Measurements from ENCODE around the gene MMP10.

Gene MMP10

GRCh38 chr11:102771351-102771750 is 9.1 kb downstream of the MMP10 start:
- no peaks in the 10 kb centered on the region for H3K9me3 ChIP-seq (ENCODE audit: control insufficient read depth, insufficient read depth, low read length)
- H3K36me3 ChIP-seq (ENCODE audit: control insufficient read depth, low read length): no peaks in the 10 kb centered on the region
- no peaks in the 10 kb centered on the region for H3K4me1 ChIP-seq (ENCODE audit: control insufficient read depth, low read length)
- H3K79me2 ChIP-seq (ENCODE audit: control insufficient read depth, low read length): no peaks in the 10 kb centered on the region
- no peaks in the 10 kb centered on the region for H4K20me1 ChIP-seq (ENCODE audit: control insufficient read depth, insufficient read depth, low read depth, low read length)
- H3K4me2 ChIP-seq (ENCODE audit: low read length): no peak overlapping the region
- TF ChIP-seq EZH2phosphoT487 (IDR thresholded peaks at IDR 0.05; ENCODE audit: borderline replicate concordance, low read length) (no peak), CTCF (IDR thresholded peaks at IDR 0.05; ENCODE audit: low read depth, low read length, poor library complexity, severe bottlenecking) (no peak)
- H3K4me3 ChIP-seq (ENCODE audit: low read length): no peak overlapping the region
- no peaks in the 10 kb centered on the region for H3K9me2 ChIP-seq (replicated peaks; ENCODE audit: control insufficient read depth, low read length)
- H3K27me3 ChIP-seq (ENCODE audit: control insufficient read depth, low read length): no peaks in the 10 kb centered on the region
- no peak overlapping the region for H3K27ac ChIP-seq (ENCODE audit: low read depth, low read length)
- H3F3A ChIP-seq (ENCODE audit: control insufficient read depth, insufficient read depth): no peaks in the 10 kb centered on the region

GRCh38 chr11:102770191-102770590 is 10.2 kb downstream of the MMP10 start:
- H3K9me2 ChIP-seq (replicated peaks; ENCODE audit: control insufficient read depth, low read length): no peaks in the 10 kb centered on the region
- no peaks in the 10 kb centered on the region for H3K4me1 ChIP-seq (ENCODE audit: control insufficient read depth, low read length)
- H4K20me1 ChIP-seq (ENCODE audit: control insufficient read depth, insufficient read depth, low read depth, low read length): no peaks in the 10 kb centered on the region
- no peaks in the 10 kb centered on the region for H3F3A ChIP-seq (ENCODE audit: control insufficient read depth, insufficient read depth)
- no peaks in the 10 kb centered on the region for H3K36me3 ChIP-seq (ENCODE audit: control insufficient read depth, low read length)
- H3K27me3 ChIP-seq (ENCODE audit: control insufficient read depth, low read length): no peaks in the 10 kb centered on the region
- no peak overlapping the region for H3K4me2 ChIP-seq (ENCODE audit: low read length)
- H3K9me3 ChIP-seq (ENCODE audit: control insufficient read depth, insufficient read depth, low read length): no peaks in the 10 kb centered on the region
- TF ChIP-seq CTCF (IDR thresholded peaks at IDR 0.05; ENCODE audit: low read depth, low read length, poor library complexity, severe bottlenecking) (no peak), EZH2phosphoT487 (IDR thresholded peaks at IDR 0.05; ENCODE audit: borderline replicate concordance, low read length) (no peak)
- no peak overlapping the region for H3K27ac ChIP-seq (ENCODE audit: low read depth, low read length)
- no peak overlapping the region for H3K4me3 ChIP-seq (ENCODE audit: low read length)
- H3K79me2 ChIP-seq (ENCODE audit: control insufficient read depth, low read length): no peaks in the 10 kb centered on the region

- Histone ChIP-seq H3F3A (ENCODE audit: control insufficient read depth, insufficient read depth) (no peaks in the 10 kb centered on the region), H3K27ac (ENCODE audit: low read depth, low read length) (no peak overlapping the region), H3K4me3 (ENCODE audit: low read length) (no peak overlapping the region), H3K4me1 (ENCODE audit: control insufficient read depth, low read length) (no peaks in the 10 kb centered on the region), H3K79me2 (ENCODE audit: control insufficient read depth, low read length) (no peaks in the 10 kb centered on the region), H3K9me3 (ENCODE audit: control insufficient read depth, insufficient read depth, low read length) (no peaks in the 10 kb centered on the region), H3K9me2 (replicated peaks; ENCODE audit: control insufficient read depth, low read length) (no peaks in the 10 kb centered on the region), H3K36me3 (ENCODE audit: control insufficient read depth, low read length) (no peaks in the 10 kb centered on the region), H3K27me3 (ENCODE audit: control insufficient read depth, low read length) (no peaks in the 10 kb centered on the region; the same call in 1 of the 2 replicates), H3K4me2 (ENCODE audit: low read length) (no peak overlapping the region), H4K20me1 (ENCODE audit: control insufficient read depth, insufficient read depth, low read depth, low read length) (no peaks in the 10 kb centered on the region)
- TF ChIP-seq CTCF (IDR thresholded peaks at IDR 0.05; ENCODE audit: low read depth, low read length, poor library complexity, severe bottlenecking) (no peak), EZH2phosphoT487 (IDR thresholded peaks at IDR 0.05; ENCODE audit: borderline replicate concordance, low read length) (no peak)
Measured at GRCh38 chr11:102767800-102768199, 12.6 kb downstream of the MMP10 start.

- H3K4me1 ChIP-seq (ENCODE audit: control insufficient read depth, low read length): no peaks in the 10 kb centered on the region
- H3K4me2 ChIP-seq (ENCODE audit: low read length): no peak overlapping the region
- no peaks in the 10 kb centered on the region for H3K9me2 ChIP-seq (replicated peaks; ENCODE audit: control insufficient read depth, low read length)
- H3K4me3 ChIP-seq (ENCODE audit: low read length): no peak overlapping the region
- TF ChIP-seq CTCF (IDR thresholded peaks at IDR 0.05; ENCODE audit: low read depth, low read length, poor library complexity, severe bottlenecking) (no peak), EZH2phosphoT487 (IDR thresholded peaks at IDR 0.05; ENCODE audit: borderline replicate concordance, low read length) (no peak)
- no peaks in the 10 kb centered on the region for H3K79me2 ChIP-seq (ENCODE audit: control insufficient read depth, low read length)
- H3K27ac ChIP-seq (ENCODE audit: low read depth, low read length): no peak overlapping the region
- H3K27me3 ChIP-seq (ENCODE audit: control insufficient read depth, low read length): no peaks in the 10 kb centered on the region; the same call in 1 of the 2 replicates
- no peaks in the 10 kb centered on the region for H3K36me3 ChIP-seq (ENCODE audit: control insufficient read depth, low read length)
- H3F3A ChIP-seq (ENCODE audit: control insufficient read depth, insufficient read depth): no peaks in the 10 kb centered on the region
- no peaks in the 10 kb centered on the region for H3K9me3 ChIP-seq (ENCODE audit: control insufficient read depth, insufficient read depth, low read length)
- no peaks in the 10 kb centered on the region for H4K20me1 ChIP-seq (ENCODE audit: control insufficient read depth, insufficient read depth, low read depth, low read length)
Measured at GRCh38 chr11:102763440-102763839, 17.0 kb downstream of the MMP10 start.

All from DOHH2 (cell line).